SH-SY5Y (cell line): ENCODE results near the gene SETD1B.

Source experiments
- GATA2 ChIP-seq: IDR thresholded peaks from 2 replicates; pipeline ENCODE4 v1.6.1; 2011; ENCODE audit warnings: mild to moderate bottlenecking, low read depth, low read length
- GATA3 ChIP-seq: IDR thresholded peaks from 2 replicates; pipeline ENCODE4 v1.6.1; 2011; ENCODE audit warnings: low read depth, mild to moderate bottlenecking, low read length, moderate library complexity

DNA sequence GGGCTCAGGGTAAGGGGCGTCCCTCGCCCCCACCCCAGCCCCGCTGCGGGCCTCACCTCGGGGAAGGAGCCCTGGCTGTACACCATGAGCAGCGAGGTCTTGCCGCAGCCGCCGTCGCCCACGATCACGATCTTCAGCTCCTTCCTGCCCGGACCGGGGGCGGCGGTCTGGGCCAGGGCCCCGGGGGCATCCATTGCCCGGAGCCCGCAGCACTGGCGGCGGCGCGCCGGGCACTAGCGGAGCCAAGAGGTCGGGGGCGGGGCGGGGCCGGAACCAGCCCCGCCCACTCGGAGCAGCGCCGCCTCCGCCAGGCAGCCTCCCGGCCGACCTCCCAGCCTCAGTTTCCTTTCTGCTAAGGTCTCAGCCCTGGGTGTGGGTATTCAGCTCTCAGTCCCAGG lies 10.4 kb upstream of the SETD1B start, which contains the start of gene RHOF:
- TF ChIP-seq GATA2 (no peak), GATA3 (no peak)
